H1 (cell line): ENCODE results near the gene PTPN2. TPM values are rescaled to one million over a fixed set of nuclear protein-coding genes. Genes with fewer than 3 reads are reported as not detected.

Experiments used
- CHD1 ChIP-seq: IDR thresholded peaks from 2 replicates; pipeline ENCODE4 v1.6.1; 2012; ENCODE audit warnings: low read depth, low read length, improper control_type of control experiment
- JUND ChIP-seq: IDR thresholded peaks from 2 replicates; pipeline ENCODE4 v1.6.1; 2011; ENCODE audit warnings: mild to moderate bottlenecking, improper control_type of control experiment, low read length
- RAD21 ChIP-seq, 2 experiments: IDR thresholded peaks in 1 of 2; conservative IDR thresholded peaks in 1 of 2; 2 replicates each; pipeline ENCODE4 v1.6.1; 2011; ENCODE audit warnings: low read depth in 2 of 2, low read length in 2 of 2, improper control_type of control experiment in 1 of 2, inconsistent platforms in 1 of 2, mild to moderate bottlenecking in 1 of 2, moderate library complexity in 1 of 2
- polyA plus RNA-seq, 7 experiments: library from polyadenylated mRNA; depleted of rRNA in 3 of 7; stranded (reverse) in 5 of 7; unstranded in 2 of 7; fragments of >200 nt in 5 of 7; fragments of 200-250 nt in 2 of 7; gene quantifications; 1 replicate in 5 of 7; 2 replicates in 1 of 7; 4 replicates in 1 of 7; pipeline versions ENCODE4 v1.2.1 to v1.2.3, GENCODE V29; 2011 to 2013; ENCODE audit warnings: missing spikeins in 2 of 7, mixed read lengths in 2 of 7
- total RNA-seq: library from RNA; stranded (reverse); fragmentation: NEBNext Ultra II Directional; extraction: Animal tissue kit (Norgen Biotek cat#: 25700); gene quantifications from 2 replicates; pipeline ENCODE4 v1.2.1, GENCODE V29; 2021
- TF ChIP-seq, protein P1 (sequence below): IDR thresholded peaks from 2 replicates; pipeline ENCODE4 v1.6.1; 2012; ENCODE audit warnings: inconsistent platforms
- TF ChIP-seq, protein P2 (sequence below): IDR thresholded peaks from 2 replicates; pipeline ENCODE4 v1.6.1; 2011; ENCODE audit warnings: low read length, improper control_type of control experiment

Gene PTPN2
- total and polyA plus RNA-seq, 2 of the 8 experiments (the other 6 are each of a cell fraction or from before 2014, with no cell fraction given), result 16.4 to 54.0 TPM

DNA sequence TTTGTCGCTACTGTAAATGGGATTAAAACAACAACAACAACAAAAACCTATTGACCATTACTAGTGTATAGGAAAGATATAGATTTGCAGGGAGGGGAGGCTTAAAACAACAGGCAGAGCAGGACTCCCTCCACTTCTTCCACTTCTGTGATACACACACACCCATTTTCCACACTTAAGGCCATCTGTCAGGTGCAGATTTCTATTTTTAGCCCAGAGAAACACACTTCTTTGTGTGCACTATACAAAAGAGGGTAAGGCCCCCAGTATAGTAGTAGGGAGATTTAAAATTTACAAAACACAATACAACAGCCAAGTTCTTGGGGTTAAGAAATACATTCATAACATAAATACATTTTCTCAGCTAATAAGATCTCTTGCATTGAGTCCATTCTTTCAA lies 22.4 kb downstream of the PTPN2 start (continued):
- TF ChIP-seq, protein P1, sequence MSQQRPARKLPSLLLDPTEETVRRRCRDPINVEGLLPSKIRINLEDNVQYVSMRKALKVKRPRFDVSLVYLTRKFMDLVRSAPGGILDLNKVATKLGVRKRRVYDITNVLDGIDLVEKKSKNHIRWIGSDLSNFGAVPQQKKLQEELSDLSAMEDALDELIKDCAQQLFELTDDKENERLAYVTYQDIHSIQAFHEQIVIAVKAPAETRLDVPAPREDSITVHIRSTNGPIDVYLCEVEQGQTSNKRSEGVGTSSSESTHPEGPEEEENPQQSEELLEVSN, result no peak
- TF ChIP-seq, protein P2, sequence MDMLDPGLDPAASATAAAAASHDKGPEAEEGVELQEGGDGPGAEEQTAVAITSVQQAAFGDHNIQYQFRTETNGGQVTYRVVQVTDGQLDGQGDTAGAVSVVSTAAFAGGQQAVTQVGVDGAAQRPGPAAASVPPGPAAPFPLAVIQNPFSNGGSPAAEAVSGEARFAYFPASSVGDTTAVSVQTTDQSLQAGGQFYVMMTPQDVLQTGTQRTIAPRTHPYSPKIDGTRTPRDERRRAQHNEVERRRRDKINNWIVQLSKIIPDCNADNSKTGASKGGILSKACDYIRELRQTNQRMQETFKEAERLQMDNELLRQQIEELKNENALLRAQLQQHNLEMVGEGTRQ, result no peak
- no peak for TF ChIP-seq JUND
- TF ChIP-seq CHD1, result no peak
- no peak for TF ChIP-seq RAD21 (IDR thresholded peaks at IDR 0.05 in 1 of 2, conservative IDR thresholded peaks at IDR 0.05 in 1 of 2; ENCODE audit: low read depth in 2 of 2, low read length in 2 of 2)
